HG02763 (cell line): ENCODE data around the gene ACE2.

ENCODE experiments used
- ATAC-seq: cut with Tn5 transposase; IDR thresholded peaks from one replicate; pipeline ENCODE4 v1.9.1; 2021; ENCODE audit warnings: mild to moderate bottlenecking, moderate library complexity; ENCODE audit not compliant: unreplicated experiment

ACE2 gene

DNA sequence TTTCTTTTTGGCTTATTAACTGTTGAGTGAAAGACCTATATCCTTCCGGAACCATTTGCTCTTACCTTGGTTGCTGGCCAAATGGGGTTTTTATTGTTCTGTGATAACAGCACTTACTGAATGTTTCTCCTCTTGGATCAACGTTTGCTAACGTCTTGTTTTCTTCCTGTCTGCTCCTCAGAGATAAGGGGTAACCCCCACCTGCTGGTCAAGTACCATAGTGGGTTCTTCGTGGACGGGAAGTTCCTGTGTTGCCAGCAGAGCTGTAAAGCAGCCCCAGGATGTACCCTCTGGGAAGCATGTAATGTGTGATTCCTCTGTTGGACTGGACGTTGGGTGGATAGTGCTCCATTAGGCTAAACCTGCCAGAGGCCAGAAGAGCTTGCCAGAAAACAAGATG is 84.8 kb downstream of the ACE2 start:
- ATAC-seq, result no peak

DNA sequence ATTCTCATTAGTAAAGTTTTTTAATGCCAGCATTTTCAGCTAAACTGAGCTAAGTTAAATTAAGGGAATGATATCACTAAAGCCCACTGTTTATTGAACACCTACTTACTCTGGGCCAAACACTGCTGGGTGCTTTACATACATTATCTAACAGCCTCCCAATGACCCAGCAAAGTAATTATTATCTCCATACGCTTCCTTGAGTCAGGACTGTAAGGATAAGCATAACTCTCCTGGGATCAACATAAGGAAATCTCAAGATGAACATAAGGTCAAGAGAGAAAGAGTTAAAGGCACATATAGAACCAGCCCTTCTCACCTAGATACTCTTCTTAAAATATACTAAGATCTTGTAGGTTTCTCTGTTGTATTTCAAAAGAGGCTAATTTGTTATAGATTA is 86.5 kb downstream of the ACE2 start:
- ATAC-seq, result no peak

DNA sequence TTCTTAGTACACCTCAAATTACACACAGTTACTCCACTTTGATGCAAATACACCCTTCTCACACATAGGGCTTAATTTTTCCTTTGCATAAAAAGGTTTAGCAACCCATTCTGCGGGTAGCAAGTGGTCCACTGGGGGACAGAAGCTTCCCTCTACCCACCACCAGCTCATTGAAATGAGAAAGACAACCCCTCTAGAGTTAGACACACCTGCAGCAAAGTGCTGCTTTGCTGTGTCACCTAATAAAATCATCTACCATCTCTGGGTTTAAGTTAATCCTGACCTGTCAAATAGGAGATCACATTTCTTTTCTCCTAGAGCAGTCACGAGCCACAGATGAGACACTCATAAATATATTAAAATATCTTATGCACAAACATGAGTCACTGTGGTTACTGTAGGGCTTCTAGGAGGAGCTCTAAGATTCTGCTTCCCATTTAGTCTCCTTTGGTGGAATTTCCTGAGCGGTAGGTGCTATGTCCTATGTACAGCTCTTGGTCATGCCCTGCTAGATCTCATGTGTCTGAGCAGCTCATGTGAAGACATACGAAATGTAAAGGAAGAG is 88.3 kb downstream of the ACE2 start:
- no peak for ATAC-seq

DNA sequence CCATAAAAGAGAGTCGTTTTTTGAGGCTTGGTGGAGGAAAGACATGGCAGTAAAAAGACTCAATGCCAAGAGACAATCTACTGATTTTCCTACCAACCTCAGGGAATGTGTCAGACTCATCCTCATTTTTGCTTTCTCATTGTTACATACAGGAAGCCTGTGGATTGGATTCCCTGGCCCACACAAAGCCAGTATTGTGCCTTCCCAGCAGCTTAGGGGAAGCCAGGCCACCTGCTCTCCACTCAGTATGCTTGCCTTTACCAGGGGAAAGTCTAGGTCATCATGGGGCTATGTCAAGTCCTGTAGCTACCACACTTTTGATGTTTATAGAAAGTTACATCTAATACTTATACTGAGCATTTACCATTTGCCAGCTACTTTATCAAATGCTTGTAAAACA is 89.2 kb downstream of the ACE2 start:
- ATAC-seq, result no peak
